NAMALWA (cell line): ENCODE results near the gene TRIOBP.
"Not testable (repeated sequence)": the region's sequence is repeated elsewhere in the genome, so short reads cannot be mapped to it uniquely, and the experiment has no call there.

Experiments used
- DNase-seq: peaks from one replicate; pipeline ENCODE4 v3.0.0-alpha.2; 2015; ENCODE audit warnings: low spot score

TRIOBP gene

DNA sequence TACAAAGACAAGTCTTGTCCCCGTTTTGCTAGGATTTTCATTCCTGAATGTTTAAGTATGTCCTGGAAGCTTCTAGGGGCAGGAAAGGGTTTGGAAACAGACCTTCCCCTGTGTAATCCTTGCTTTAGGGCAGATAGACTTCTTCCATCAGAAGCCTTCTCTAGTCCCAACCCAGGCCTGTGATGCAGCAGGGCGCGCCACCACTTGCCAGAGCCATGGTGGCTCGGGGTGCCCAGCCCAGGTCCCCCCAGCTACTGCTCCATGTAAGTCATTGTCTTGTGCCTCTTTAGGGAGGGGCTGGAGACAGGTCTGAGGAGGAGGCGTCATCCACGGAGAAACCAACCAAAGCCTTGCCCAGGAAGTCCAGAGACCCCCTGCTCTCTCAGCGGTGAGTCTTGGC lies 6.4 kb upstream of the TRIOBP start:
- no peak for DNase-seq

DNA sequence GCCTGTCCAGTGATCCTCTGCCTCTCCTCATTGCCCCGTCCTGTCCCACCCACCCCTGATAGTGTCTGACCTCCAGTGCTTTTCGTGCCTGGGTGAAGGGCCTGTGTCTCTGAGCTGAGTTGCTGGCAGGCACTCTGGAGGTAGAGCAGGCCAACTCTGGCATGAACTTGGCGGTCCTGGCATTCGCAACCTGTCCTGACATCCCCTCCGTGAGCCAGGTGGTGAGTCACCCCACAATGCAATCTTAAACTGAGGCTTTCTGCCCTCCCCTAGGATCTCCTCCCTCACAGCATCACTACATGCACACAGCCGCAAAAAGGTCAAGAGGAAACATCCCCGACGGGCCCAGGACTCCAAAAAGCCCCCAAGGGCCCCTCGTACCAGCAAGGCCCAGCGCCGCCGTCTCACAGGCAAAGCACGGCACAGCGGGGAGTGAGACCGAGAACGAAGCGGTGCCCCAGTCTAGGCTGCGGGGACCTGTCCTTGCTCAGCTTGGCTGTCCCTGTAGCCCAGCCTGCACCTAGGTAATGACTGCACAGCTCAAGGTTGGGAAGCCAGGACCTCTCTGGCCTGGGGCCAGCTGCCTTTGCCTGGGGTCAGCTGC lies 5.8 kb upstream of the TRIOBP start:
- no peak for DNase-seq

- DNase-seq, result no peak
Measured at GRCh38 chr22:37692627-37693285, 4.1 kb upstream of the TRIOBP start.

- DNase-seq, result not testable (repeated sequence)
Measured at GRCh38 chr22:37694131-37694530, 2.7 kb upstream of the TRIOBP start.

DNA sequence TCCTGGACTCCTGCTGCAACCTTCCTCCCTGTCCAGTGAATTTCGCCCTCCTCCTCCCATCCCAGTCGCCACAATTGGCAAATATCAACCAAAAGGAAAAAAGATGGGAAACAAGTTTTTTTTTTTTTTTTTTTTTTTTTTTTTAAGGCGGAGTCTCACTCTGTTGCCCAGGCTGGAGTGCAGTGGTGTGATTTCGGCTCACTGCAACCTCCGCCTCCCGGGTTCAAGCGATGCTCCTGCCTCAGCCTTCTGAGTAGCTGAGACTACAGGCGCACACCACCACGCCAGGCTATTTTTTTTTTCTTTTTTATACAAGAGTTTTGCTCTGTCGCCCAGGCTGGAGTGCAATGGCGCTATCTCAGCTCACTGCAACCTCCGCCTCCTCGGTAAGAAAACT lies 590 bp upstream of the TRIOBP start:
- DNase-seq, result not testable (repeated sequence)

GRCh38 chr22:37697538-37697835 lies 639 bp downstream of the TRIOBP start:
- DNase-seq, result no peak

GRCh38 chr22:37701141-37701786 lies 4.4 kb downstream of the TRIOBP start:
- no peak for DNase-seq

- no peak for DNase-seq
Measured at GRCh38 chr22:37703906-37704305, 7.1 kb downstream of the TRIOBP start.

DNA sequence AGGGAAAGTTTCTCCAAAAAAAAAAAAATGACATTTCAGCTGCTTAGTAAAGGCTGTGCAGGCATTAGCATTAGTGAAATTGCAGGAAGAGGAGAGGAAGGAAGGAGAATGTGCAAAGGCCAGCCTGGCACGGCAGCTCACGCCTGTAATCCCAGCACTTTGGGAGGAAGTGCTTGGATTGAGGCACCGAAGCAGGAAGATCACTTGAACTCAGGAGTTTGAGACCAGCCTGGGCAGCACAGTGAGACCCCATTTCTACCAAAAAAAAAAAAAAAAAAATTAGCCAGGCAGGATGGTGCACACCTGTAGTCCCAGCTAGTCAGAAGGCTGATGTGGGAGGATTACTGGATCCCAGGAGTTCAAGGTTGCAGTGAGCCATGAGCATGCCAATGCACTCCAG lies 7.8 kb downstream of the TRIOBP start:
- no peak for DNase-seq

DNA sequence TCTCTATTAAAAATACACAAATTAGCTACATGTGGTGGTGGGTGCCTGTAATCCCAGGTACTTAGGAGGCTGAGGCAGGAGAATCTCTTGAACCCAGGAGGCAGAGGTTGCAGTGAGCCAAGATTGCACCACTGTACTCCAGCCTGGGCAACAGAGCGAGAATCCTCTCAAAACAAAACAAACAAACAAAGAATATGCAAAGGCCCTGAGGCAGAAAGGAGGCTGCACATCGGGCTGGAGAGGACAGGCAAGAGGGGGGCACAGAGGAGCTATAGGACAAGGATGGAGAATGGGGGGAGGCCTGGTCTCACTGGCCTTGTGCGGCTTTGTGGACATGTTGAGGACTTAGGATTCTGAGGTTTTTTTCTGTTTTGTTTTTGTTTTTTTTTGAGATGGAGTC lies 8.4 kb downstream of the TRIOBP start:
- no peak for DNase-seq

- no peak for DNase-seq
Measured at GRCh38 chr22:37708580-37709444, 12.0 kb downstream of the TRIOBP start.

GRCh38 chr22:37709445-37709765 lies 12.6 kb downstream of the TRIOBP start:
- no peak for DNase-seq

DNA sequence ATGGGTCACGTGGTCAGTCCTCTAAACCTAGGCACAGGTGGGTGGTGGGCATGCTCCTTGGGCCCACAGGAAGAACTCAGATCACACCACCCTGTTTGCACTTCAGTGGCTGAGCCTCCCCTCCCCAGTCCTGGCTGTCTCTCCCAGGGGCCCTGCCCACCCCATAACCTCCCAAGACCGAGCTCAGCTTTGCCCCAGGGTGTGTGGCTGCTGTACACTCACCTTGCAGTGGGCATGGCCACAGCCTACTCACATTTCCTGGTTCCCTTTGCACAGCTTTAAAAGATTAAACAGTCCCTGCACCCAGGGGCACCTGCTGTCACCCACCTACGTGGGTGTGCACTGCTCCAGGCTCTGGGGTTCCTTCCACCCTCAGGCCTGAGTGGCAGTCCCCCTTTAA lies 13.8 kb downstream of the TRIOBP start:
- DNase-seq, result no peak

- DNase-seq, result no peak
Measured at GRCh38 chr22:37711490-37711889, 14.6 kb downstream of the TRIOBP start.

- DNase-seq, result no peak
Measured at GRCh38 chr22:37713761-37714160, 16.9 kb downstream of the TRIOBP start.

- DNase-seq, result no peak
Measured at GRCh38 chr22:37714634-37715033, 17.8 kb downstream of the TRIOBP start.

DNA sequence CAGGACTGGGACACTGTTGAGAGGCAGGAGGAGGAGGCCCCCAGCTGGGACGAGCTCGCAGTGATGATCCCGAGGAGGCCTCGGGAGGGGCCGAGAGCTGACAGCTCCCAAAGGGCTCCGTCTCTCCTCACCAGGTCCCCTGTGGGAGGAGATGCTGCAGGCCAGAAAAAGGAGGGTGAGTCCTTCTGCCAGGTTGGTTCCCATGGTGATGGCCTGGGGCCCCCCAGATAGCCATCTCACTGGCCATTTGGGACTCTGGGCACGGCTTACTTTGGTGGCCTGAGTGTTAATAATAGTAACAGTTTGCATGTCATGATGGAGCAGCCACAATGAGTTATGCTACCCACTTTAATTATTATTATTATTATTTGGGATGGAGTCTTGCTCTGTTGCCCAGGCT lies 18.9 kb downstream of the TRIOBP start:
- no peak for DNase-seq

DNA sequence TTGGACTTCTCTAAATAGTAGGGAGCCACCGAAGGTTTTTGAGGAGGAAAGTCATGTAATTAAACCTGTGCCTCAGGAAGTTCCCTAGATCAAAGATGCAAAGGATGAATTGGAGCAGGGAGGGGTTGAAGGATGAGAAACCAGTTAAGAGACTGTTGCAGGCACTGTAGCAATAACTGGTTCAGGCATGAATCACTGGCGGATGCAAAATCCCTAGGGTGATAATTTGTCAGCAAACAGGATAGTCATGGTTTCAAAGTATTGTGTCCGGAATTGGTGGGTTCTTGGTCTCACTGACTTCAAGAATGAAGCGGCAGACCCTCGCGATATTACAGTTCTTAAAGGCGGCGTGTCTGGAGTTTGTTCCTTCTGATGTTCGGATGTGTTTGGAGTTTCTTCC lies 19.9 kb downstream of the TRIOBP start:
- no peak for DNase-seq

DNA sequence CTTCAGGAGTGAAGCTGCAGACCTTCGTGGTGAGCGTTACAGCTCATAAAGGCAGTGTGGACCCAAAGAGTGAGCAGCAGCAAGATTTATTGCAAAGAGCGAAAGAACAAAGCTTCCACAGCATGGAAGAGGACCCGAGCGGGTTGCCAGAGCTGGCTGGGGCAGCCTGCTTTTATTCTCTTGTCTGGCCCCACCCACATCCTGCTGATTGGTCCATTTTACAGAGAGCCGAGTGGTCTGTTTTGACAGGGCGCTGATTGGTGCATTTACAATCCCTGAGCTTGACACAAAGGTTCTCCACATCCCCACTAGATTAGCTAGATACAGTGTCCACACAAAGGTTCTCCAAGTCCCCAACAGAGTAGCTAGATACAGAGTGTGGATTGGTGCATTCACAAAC lies 20.4 kb downstream of the TRIOBP start:
- not testable (repeated sequence) for DNase-seq

- not testable (repeated sequence) for DNase-seq
Measured at GRCh38 chr22:37717746-37718305, 21.0 kb downstream of the TRIOBP start.

DNA sequence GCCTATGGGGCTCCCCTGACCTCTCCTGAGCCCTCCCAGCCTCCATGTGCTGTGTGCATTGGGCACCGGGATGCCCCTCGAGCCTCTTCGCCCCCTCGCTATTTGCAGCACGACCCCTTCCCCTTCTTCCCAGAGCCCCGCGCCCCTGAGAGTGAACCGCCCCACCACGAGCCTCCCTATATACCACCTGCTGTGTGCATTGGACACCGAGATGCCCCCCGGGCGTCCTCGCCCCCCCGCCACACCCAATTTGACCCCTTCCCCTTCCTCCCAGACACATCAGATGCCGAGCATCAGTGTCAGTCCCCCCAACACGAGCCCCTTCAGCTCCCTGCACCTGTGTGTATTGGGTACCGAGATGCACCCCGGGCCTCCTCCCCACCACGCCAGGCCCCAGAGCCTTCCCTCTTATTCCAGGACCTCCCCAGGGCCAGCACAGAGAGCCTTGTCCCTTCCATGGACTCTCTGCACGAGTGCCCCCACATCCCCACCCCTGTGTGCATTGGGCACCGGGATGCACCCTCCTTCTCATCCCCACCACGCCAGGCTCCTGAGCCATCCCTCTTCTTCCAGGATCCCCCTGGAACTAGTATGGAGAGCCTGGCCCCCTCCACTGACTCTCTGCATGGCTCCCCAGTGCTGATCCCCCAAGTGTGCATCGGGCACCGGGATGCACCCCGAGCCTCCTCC lies 28.8 kb downstream of the TRIOBP start:
- no peak for DNase-seq

- peak; percentile 34 for DNase-seq
Measured at GRCh38 chr22:37726241-37726887, 29.5 kb downstream of the TRIOBP start.
